ENCODE data around the gene CNST. TPM values are rescaled to one million over a fixed set of nuclear protein-coding genes. Genes with fewer than 3 reads are reported as not detected.
A peak's percentile ranks its signal among the peaks of the same experiment; 100 is the strongest.

The CNST gene
- total and polyA plus RNA-seq, 2 of the 13 experiments (the other 11 are each of a cell fraction or from before 2014, with no cell fraction given) = 6.3 to 12.4 TPM

- peak; percentile 26 for TF ChIP-seq ZNF142 (CRISPR knock-in tag; IDR thresholded peaks at IDR 0.05)
- TF ChIP-seq ZMAT5 (CRISPR knock-in tag; IDR thresholded peaks at IDR 0.05; ENCODE audit: borderline replicate concordance, low read depth) = no peak
- no peak; the same call in 1 of the 2 replicates for TF ChIP-seq ZNF44 (CRISPR knock-in tag; IDR thresholded peaks at IDR 0.05)
- TF ChIP-seq IRX3 (CRISPR knock-in tag; IDR thresholded peaks at IDR 0.05; ENCODE audit: borderline replicate concordance, low read depth) = no peak
- TF ChIP-seq ZNF251 (CRISPR knock-in tag; IDR thresholded peaks at IDR 0.05) = no peak
- TF ChIP-seq ZNF678 (CRISPR knock-in tag; IDR thresholded peaks at IDR 0.05) = no peak
- peak; percentile 91 for TF ChIP-seq ZBTB2 (CRISPR knock-in tag; IDR thresholded peaks at IDR 0.05; ENCODE audit: low read depth)
- peak; percentile 47; the same call in 1 of the 2 replicates for TF ChIP-seq ZNF605 (CRISPR knock-in tag; IDR thresholded peaks at IDR 0.05)
- peak; percentile 57; the same call in 1 of the 2 replicates for TF ChIP-seq ZNF138 (CRISPR knock-in tag; IDR thresholded peaks at IDR 0.05; ENCODE audit: low read depth)
- no peak for TF ChIP-seq CEBPB (IDR thresholded peaks at IDR 0.05; ENCODE audit: borderline replicate concordance, low read depth, low read length)
- TF ChIP-seq MIER2 (CRISPR knock-in tag; IDR thresholded peaks at IDR 0.05) = peak; percentile 42; the same call in 1 of the 2 replicates
- peak; percentile 94 for TF ChIP-seq POGK (CRISPR knock-in tag; conservative IDR thresholded peaks at IDR 0.05)
- no peak for TF ChIP-seq ZNF280D (CRISPR knock-in tag; IDR thresholded peaks at IDR 0.05)
- TF ChIP-seq MXI1 (IDR thresholded peaks at IDR 0.05; ENCODE audit: borderline replicate concordance, low read depth, low read length) = peak; percentile 100
- no peak; the same call in none of the 2 replicates for TF ChIP-seq NR0B2 (CRISPR knock-in tag; IDR thresholded peaks at IDR 0.05)
Measured at GRCh38 chr1:246566128-246566812, at the start of gene CNST, which contains the start of gene TFB2M (continued).

Data from HepG2 (cell line).